Nucleus accumbens (tissue), 56 donors: Measurements from ENCODE around the gene TMEM89.
A peak's percentile ranks its signal among the peaks of the same experiment; 100 is the strongest.

Experiments
- DNase-seq, 56 donors: peaks; one replicate each; lab custom pipeline; 2025; lab: John Stamatoyannopoulos, UW

Gene TMEM89

DNA sequence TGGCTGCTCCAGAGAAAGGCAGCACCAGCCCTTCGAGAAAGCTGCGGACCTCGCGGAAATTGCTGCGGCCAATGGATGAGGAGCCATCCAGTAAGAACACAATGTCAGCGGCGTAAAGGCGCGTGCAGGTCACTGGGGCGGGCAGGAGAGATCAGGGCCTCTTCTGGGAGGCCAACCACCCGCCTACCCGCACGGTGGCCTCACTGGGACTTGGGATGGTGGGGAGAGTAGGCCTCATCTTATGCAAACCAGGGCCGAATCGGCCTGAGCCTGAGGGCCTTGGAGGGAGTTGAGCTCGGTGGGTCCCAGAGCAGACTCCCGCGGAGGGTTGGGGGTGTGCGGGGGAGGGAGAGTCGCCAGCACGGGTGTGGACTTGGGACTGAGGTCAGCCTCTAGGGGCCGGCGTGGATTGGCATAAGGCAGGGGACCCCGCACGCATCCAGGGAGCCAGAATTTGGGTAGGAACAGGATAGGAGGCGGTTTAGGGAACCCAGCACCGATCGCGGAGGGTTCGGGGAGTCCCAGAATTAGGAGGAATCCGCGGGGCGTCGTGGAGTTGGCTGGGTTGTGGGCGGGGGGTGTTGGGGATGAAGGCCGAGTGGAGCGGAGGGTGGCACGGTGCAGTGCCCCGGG is 27.0 kb downstream of the TMEM89 start:
- peak in 1 of 56 donors; percentile 45 for DNase-seq

DNA sequence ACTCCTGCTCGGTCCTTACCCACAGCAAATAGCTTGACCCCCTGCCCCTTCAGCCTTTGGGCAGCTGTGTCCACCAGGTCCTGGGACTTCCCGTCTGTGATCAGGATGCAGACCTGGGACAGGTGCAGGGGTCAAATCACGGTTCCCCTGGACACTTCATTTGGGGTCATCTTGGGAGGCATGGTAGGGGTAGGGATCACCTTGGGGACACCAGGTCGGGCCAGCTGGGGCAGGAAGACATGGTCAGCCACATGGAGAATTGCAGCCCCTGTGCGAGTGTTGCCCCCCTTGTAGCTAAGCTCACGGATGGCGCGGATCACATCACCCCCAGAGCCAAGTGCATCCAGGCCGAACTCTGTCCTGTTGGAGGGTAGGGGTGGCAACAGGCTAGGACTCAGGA is 28.2 kb downstream of the TMEM89 start:
- DNase-seq: no peak

DNA sequence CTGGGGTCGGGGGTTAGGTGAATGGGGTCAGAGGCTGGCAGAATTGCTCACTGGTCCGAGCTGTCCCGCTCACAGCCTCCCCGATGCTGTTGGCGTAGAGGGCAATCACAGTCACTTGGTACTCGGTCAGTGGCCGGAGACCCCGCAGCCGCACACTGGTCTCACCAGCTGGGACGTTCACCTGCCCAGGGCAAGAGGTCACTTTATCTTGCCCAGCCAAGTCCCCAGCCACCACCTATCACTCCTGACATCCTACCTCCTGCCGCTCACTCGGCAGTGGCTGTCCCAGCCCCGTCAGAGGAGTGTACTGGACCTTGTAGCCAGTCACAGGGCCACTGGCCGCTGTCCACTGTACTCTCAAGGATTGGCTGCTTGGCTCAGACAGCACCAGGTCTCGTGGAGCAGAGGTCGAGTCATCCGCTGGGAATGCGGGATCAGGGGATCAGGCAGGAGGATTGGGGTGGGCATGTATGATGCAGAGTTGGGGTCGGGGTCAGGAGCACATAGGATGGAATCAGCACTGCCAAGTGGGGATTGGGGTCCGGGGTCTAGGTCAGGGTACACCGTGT is 29.0 kb downstream of the TMEM89 start:
- no peak for DNase-seq

DNA sequence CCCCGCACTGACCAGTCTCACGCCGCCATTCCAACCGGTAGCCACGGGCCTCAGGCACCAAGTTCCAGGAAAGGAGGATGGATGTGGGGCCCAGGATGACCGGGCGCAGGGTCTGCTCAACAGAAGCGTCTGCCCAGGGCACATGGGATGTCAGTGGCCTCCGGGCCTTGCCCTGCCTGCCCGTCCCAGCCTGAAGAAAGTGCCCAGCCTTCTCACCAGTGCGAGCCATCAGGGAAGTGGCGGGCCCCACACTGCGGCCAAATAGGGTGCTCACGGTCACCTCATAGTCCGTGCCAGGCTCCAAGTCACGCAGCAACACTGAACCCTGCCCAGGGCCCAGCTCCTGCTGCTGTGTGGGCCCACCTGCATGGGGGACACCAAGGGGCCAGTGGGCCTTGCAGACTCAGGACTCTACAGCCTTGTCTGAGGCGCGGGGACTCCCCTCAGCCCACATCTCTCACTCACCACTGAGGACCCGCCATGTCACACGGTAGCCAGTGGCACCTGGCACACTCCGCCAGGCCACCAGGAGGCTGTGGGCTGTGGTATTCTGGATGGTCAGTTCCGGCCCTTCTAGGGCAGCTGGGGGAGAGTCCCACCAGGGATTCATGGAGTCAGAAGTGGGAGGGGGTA is 29.6 kb downstream of the TMEM89 start:
- no peak for DNase-seq

DNA sequence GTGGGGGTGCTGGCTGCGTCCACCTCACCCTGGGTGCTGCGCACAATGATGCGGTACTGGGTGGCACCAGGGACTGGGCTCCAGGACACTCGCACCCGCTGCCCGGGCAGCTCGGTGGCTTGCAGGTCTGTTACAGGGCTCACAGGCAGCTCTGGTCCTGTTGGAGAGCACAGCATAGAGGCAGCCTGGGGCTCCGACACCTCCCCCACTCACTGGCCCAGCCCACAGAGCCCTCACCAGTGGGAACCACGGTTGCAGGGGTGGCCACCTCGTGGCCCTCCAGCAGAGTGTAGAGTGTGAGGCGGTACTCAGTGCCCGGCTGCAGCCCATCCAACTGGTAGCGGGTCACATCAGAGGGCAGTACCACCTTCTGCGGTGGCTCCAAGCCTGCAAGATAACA is 30.1 kb downstream of the TMEM89 start:
- no peak for DNase-seq

DNA sequence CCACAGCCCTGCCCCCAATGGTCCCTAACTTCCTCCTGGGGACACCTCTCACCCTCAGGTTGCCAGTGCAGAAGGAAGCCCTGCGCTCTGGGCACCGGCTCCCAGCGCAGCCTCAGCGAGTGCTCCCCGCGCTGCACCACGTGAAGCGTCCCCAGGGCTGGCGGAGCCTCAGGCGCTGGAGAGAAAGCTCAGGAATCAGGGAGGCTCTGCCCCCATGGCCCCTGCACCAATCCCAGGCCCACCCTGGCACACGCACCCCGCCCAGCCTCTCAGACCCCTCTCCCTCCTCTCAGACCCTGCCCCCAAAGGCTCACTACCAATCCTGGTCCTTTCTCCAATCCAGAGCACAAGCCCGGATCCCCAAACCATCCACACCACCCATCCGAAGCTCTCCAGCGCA is 33.3 kb downstream of the TMEM89 start:
- peak in 6 of 56 donors; percentile 7 to 47 (median 16) for DNase-seq

DNA sequence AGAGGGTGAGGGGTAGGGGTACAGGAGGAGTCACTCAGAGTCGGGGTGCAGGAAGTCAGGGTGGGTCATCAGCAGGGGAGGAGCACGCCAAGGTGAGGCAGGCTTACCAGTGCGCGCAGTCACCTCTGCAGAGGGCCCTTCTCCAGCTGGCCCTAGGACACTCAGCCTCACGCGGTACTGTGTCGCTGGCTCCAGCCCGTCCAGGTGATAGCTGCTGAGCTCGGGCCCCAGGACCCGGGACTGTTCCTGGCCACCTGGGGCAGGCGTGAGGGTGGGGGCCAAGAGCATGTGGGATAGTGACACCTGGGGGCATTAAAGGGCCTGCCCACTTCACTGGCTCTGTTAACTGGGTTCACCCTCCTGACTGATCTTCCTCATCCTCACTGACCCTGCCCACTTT is 33.9 kb downstream of the TMEM89 start:
- no peak for DNase-seq

DNA sequence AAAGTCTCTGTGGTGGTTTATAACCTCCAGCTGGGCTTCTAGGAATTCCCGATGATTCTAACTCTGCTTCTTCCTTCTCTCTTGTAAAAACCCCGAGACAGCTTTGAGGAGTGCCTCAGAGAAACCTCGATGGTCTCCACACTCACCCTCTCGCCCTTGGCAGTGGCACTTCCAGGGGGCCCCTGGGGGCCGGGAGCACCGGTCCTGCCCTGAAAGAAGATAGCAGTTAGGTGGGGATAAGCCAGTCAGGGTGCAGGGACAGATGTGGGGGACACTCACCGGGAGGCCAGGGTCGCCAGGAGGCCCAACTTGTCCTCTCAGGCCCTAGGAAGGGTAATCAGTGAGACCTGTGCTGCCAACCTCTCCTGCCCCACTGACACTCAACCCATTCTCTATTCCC is 36.2 kb downstream of the TMEM89 start:
- DNase-seq: no peak

DNA sequence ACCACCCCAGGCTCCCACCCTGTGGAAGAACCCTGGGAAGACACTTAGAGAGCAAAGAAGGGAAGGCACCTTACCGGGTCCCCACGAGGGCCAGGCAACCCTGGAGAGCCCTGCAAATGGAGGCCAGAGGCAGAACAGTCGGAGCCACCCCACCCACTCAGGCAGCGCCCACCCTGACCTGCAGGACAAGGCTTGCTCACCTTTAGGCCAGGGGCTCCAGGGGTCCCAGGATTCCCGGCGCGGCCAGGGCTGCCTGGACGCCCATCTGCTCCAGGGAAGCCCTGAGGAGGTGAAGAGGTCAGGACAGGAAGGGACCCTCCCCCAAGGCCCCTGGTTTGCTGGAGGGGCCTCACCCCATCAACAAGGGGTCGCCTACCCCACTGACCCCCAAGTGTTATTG is 36.7 kb downstream of the TMEM89 start:
- DNase-seq: no peak

DNA sequence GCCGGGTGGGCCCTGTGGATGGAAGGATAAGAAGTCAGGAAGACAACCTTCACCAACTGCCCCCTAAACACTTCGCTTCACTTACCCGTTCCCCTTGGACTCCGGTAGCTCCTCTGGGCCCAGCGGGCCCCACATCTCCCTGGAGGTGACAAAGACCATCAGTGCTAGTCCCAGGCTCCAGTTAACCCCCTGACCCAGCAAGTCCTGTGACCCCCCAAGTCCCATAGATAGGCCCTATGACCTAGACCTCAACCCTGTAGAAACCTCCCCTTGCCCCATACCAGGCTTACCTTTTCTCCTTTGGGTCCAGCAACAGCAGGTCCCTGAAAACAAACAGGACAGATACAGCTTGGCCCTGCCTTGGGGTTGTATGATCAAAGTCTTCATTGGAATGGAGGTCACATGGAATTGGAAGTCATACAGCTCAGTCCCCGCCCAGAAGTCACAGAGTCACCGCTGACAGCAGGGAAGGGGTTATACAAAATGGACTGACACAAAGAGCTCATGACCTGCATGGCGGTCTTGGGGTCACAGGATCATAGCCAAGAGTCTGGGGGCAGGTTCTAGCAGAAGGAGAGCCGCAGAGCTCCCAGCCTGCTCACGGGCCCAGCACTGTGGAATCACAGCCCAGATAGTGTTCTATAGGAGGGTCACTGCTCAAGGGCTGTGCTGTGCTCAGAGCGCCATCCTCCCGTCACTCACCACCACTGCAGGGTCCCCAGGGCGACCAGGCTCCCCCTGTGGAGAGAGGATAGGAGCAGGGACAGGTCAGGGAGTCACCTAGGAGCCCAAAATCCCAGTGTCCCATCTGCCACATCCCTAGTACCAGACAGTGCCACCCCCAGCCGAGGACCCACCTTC is 39.7 kb downstream of the TMEM89 start:
- no peak for DNase-seq

DNA sequence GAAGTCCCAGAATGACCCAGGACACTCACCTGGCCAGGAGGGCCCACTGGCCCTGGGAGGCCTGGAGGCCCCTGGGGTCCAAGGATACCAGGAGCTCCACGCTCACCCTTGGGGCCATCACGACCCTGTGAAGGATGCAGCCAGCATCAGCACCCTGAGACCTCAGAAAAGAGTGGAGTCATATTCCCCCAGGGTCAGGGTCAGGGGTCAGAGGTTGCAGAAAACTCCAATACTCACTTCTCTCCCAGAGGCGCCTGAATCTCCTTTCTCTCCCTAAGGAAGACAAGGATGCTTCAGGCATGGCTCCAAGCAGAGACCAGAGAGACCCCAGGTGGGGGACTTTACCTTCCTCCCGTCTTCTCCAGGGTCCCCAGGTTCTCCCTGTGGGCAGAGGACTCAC is 44.9 kb downstream of the TMEM89 start:
- DNase-seq: no peak

DNA sequence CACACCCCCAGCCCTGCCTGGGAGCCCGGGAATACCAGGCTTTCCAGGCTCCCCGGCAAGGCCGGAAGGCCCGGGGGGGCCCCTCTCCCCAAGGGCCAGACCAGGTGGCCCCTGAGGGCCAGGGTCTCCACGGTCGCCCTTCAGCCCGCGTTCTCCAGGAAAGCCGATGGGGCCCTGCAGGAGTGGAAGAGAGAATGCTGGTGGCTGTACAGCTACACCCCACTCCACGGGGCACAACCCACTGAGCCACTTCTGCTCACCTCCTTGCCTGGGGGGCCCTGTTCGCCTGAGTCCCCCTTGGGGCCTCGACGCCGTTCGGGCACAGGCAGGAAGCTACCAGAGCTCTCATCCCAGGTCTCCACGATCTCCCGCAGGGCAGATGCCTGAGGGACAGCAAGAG is 46.2 kb downstream of the TMEM89 start:
- DNase-seq: no peak

DNA sequence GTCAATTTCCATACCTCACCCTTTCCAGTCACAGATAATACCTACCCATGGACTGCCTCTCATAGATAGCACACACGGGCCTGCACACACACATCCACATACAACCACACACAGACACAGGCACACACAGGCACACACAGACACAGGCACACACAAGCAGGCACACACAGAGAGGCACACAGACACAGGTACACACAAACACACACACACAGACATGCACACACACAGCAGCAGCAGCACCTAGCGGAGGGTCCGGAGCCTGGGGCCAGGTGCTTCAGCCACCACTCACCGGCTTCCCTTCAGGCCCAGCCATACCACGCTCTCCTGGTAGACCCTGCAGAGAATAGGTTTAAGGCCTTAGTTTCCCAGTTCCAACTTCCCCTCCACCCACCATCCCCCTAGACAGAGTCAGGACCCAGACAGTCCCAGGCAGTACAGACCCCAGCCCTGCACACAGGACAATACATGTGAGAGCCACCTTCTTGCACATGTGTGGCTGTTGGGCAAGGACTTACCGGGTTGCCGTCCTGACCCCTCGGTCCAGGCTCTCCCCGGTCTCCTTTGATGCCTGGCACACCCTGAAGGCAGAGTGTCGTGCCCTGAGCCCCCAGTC is 47.5 kb downstream of the TMEM89 start:
- no peak for DNase-seq

DNA sequence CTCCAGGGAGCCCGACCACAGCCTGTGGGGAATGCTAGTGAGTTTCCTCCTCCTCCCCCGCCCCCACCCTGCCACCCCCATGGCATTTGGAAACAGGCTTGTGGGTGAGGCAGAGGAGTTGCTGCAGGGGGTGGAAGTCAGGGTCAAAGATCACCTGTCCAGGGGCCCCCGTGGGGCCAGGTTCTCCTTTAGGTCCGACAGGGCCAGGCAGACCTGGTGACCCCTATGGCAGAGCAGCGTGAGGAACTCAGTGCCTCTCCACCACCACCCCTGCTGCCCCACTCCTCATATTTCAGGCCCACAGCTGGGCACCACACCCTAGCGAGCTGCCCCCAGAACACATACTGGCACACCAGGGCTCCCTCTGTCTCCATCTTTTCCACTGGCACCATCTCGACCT is 49.1 kb downstream of the TMEM89 start:
- DNase-seq: no peak

DNA sequence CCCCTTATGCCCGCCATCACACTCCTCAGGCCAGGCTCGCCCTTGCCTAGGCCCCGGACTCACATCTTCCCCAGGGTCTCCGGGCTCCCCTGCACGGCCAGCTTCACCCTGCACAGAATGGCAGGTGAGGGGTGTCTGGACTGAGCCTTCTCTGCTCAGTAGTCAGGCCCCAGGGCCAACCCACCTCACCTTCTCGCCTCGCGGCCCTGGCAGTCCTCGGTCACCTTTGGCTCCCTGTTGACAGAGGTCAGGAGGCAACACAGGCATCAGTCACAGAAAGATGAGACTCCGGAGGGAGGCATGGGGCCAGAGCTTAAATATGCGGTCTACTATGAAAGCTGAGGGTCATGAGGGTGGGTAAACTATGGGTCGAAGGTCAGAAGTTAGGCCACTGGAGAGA is 49.6 kb downstream of the TMEM89 start:
- DNase-seq: no peak
